Stimulated activated CD4-positive, alpha-beta T cell treated with anti-CD3 and anti-CD28 coated beads, Interleukin-2, amount 100 ng/mL, for 4 hours (primary cell): ENCODE data around the gene RET.

ENCODE experiments used
- DNase-seq: peaks from one replicate; pipeline ENCODE4 v3.0.0-alpha.2; 2020; ENCODE audit warnings: low read depth

The RET gene

GRCh38 chr10:43121444-43121843, 44.6 kb downstream of the RET start:
- DNase-seq = no peak

DNA sequence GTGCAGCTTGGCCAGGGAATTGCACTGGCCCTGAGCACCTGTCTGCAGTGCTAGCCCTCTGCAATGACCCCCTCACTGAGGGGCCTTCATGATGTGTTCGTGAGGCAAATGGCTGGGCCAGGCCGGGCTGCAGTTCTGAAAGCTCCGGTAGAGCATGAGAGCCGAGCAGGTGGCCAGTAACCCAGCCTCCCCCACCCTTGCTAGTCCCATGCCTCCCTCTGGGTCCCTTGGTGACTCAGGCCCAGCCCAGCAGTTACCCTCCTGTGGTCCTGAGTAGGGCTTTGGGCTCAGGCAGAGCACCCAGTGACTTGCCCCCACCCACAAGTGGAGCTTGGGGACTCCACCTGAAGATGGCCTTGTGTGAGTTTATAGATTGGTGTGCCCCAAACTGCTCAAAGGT, 45.2 kb downstream of the RET start:
- no peak for DNase-seq

DNA sequence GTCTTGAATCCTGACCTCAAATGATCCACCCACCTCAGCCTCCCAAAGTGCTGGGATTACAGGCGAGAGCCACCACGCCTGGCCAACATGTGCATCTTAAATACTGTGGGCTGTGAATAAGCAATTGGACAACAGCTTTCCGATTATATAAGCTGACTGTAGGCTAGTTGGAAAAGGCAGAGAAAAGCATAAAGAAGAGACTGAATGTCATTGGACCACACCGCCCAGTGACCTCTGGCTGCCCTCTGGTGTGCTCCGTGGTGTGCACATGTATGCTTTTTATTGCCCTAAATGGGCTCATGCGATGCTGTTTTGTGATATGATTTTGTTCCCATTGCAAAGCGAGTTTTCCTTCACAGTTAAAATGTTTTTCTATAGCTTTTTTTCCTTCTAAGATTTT, 46.0 kb downstream of the RET start:
- no peak for DNase-seq

GRCh38 chr10:43123361-43124093, 46.7 kb downstream of the RET start:
- no peak for DNase-seq

- no peak for DNase-seq
Observed at GRCh38 chr10:43124094-43124521, 47.2 kb downstream of the RET start.

GRCh38 chr10:43124574-43125273, 47.9 kb downstream of the RET start:
- DNase-seq = no peak

DNA sequence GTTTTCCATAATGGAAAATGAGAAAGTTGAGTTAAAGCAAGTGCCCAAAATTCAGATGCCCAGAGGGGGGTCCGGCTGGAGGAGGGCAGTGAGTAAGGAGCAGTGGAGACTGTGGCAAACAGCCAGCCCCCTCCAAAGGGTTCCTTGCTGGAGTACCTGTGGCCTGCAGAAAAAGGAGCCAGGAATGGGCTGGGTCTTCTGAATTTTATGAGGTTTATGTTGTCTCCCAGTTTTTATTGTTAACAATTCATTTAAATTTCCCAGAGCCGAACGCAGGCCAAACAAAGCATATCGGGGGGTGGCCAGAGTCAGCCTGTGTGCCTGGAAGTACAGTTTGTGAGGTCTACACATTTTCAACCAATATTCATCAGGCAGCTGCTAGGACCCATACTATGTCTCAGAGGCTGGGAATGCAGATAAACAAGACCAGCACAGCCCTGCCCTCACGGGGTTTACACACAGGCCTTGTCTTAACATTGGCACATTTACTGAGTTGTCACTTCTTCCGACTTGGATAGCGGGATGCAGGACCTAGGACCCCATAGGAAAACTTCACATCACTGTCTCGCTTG, 48.5 kb downstream of the RET start:
- no peak for DNase-seq

- DNase-seq = no peak
Observed at GRCh38 chr10:43125881-43126731, 49.2 kb downstream of the RET start.

GRCh38 chr10:43126759-43127424, 50.0 kb downstream of the RET start:
- no peak for DNase-seq

GRCh38 chr10:43127442-43127841, 50.6 kb downstream of the RET start:
- no peak for DNase-seq

GRCh38 chr10:43128331-43128730, 51.5 kb downstream of the RET start:
- DNase-seq = no peak

DNA sequence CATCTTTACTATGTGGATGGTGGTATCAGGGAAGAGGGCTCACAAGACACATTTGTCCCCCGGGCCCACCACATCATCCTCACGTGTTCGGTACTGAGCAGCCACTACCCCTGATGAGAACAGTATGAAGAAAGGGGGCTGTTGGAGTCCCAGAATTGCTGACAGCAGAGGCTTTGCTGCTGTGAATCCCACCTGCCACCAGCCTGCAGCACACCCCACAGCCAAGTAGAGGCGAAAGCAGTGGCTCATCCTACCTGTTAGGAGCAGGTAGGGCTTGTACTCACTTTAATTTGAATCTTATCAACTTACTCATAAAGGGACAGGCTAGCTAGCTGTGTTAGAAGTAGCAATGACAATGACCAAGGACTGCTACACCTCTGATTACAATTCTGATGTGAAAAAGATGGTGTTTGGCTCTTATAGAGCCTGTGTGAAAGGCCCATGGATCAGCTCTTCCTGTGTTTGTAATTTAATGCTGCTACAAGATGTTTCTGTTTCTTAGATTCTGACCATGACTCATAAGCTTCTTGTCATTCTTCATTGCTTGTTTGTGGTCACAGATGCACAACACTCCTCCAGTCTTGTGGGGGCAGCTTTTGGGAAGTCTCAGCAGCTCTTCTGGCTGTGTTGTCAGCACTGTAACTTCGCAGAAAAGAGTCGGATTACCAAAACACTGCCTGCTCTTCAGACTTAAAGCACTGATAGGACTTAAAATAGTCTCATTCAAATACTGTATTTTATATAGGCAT, 52.3 kb downstream of the RET start:
- DNase-seq = no peak

DNA sequence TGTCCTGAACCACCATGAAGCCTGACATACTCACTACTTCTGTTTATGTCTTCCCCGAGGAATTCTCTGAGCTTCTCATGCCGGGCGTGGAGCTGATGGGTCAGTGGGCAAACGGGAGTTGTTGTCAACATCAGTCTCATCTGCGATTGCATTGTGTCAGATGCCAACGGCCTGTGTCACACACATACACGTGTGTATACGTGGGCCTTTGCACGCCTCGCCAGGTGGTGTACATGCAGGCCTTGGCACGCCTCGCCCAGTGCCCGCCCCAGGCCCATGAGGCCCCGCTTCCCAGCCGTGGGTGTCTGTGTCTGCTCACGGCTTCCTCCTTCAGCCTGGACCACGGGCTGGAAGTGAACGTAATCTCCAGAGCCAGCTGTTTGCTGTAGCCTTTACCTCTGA, 53.9 kb downstream of the RET start:
- DNase-seq = no peak

- no peak for DNase-seq
Observed at GRCh38 chr10:43131256-43131655, 54.4 kb downstream of the RET start.

DNA sequence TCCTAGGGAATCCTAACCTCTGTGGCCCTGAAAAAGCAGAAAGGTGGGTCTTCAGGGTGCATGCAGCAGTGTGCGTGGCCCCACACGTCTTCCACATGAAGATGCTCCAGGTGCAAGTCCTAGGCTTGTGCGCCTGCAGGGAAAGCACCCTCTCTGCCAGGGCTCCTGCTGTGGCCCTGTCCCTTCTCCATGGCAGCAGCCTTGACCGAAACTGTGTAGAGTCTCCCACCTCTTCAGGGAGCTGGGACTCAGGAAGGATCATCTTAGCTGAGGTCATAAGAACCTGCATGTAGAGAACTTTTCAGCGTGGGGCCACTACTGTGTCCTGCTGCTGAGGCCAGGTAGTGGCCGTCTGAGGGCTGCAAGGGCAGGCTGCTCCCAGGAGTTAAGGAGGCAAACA, 55.0 kb downstream of the RET start:
- DNase-seq = no peak

GRCh38 chr10:43132867-43133787, 56.3 kb downstream of the RET start:
- no peak for DNase-seq

DNA sequence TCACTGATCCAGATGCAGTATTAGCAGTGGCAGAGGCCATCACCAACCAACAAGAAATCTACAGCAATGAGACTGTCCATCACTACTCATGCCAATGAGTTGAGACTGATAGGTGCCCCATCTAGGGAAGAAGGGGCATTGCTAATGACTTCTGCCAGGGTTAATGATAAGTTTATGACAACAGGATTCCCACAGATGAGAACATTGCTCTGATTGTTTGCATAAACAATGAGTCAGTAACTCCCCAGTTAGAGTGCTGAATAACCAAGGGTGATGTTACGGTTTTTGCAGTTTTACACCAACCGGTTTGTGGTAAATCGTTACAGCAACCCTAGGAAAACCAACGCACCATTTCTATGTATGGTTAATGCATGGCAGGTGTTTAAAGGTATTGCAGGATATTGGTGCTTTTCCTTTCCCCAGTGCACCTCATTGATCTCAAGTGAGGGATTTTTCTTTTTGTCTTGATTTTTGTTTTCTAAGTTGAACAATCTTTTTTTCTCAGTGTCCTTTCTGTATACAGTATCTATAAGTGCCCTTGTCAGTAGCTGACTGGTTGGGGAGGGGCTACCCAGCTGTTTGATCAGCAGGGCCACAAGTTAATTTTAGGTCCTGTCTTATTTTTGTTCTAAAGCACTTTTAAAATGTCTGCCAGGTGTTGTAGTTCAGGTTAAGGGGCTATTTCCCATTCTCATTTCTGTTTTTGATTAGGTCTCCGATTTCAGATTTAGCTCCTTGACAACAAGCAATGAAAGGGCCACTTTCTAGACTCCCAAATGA, 57.4 kb downstream of the RET start:
- DNase-seq = no peak

DNA sequence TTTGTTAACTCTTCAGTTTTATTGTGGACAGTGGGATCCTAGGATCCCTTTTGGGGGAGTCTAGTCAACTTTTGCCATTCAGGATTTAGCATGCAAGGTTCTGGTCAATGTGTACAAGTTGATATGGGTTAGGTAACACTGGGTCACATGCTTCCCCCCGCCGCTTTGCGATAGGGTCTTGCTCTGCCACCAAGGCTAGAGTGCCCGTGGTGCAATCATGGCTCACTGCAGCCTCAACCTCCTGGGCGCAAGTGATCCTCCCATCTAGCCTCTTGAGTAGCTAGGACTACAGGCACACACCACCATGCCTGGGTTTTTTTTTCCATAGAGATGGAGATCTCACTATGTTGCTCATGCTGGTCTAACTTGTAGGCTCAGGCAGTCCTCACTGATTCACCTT, 58.2 kb downstream of the RET start:
- no peak for DNase-seq

GRCh38 chr10:43135656-43136055, 58.8 kb downstream of the RET start:
- no peak for DNase-seq
